Mammary microvascular endothelial cell (primary cell): ENCODE results near the gene PTPRE. TPM values are rescaled to one million over a fixed set of nuclear protein-coding genes. Genes with fewer than 3 reads are reported as not detected.

ENCODE experiments used
- total RNA-seq: library from RNA; depleted of rRNA; stranded (reverse); fragments of >200 nt; gene quantifications from 2 replicates; pipeline ENCODE4 v1.2.3, GENCODE V29; 2015

The PTPRE gene
- 37.0 and 38.5 TPM in 2 replicates for total RNA-seq

GRCh38 chr10:127906548-127907377, at the start of gene PTPRE:
Gene PTPRE, plus strand, starts transcription at chr10:127907103. Its CDS starts 133,779 bp downstream, at chr10:128040882.

GRCh38 chr10:127892743-127893142, 14.2 kb upstream of the PTPRE start, which contains the start of gene CLRN3:
Gene CLRN3, minus strand, starts transcription at chr10:127892941. Its CDS starts 157 bp downstream, at chr10:127892784.

GRCh38 chr10:128125944-128126764, 219.3 kb downstream of the PTPRE start, which contains the start of gene MKI67:
Gene MKI67, minus strand, starts transcription at chr10:128126423. Its CDS starts 756 bp downstream, at chr10:128125667.

Other genes starting within 250 kb of the PTPRE start
- gene FOXI2, start 169.9 kb upstream of the PTPRE start, total RNA-seq, result not detected in 2 replicates
- not detected in 2 replicates for gene CLRN3, start 14.2 kb upstream of the PTPRE start, total RNA-seq
- gene MKI67, start 219.3 kb downstream of the PTPRE start, total RNA-seq, result 44.1 and 52.9 TPM in 2 replicates